Spleen (tissue), 11 donors: ENCODE data around the gene TBCD. TPM values are rescaled to one million over a fixed set of nuclear protein-coding genes. Genes with fewer than 3 reads are reported as not detected.

Experiments
- DNase-seq: peaks from one replicate; pipeline ENCODE4 v3.0.0-alpha.2; 2020
- H3K27ac ChIP-seq, 8 donors: fragments of 200-600 bp; sonication (generic) in 7 of 8; 1 replicate in 4 of 8; 2 replicates in 4 of 8; pipeline versions ENCODE4 v1.5.0 to v1.8.0; 2016 to 2021; ENCODE audit warnings: inconsistent platforms in 4 of 8, mild to moderate bottlenecking in 4 of 8, moderate library complexity in 1 of 8
- H3K27me3 ChIP-seq, 7 donors: fragments of 200-600 bp; sonication (generic) in 6 of 7; replicated peaks in 1 of 7; 1 replicate in 4 of 7; 2 replicates in 3 of 7; pipeline versions ENCODE4 v1.5.0 to v1.8.0; 2016 to 2021; ENCODE audit warnings: inconsistent platforms in 3 of 7, mild to moderate bottlenecking in 1 of 7
- H3K36me3 ChIP-seq, 6 donors: fragments of 200-600 bp; sonication (generic) in 5 of 6; 1 replicate in 4 of 6; 2 replicates in 2 of 6; pipeline versions ENCODE4 v1.5.0 to v1.8.0; 2016 to 2021; ENCODE audit warnings: inconsistent platforms in 2 of 6
- H3K4me1 ChIP-seq, 6 donors: fragments of 200-600 bp; sonication (generic) in 5 of 6; 1 replicate in 3 of 6; 2 replicates in 3 of 6; pipeline versions ENCODE4 v1.5.0 to v1.8.0; 2016 to 2021; ENCODE audit warnings: inconsistent platforms in 3 of 6
- H3K4me3 ChIP-seq, 8 donors: fragments of 200-600 bp; sonication (generic) in 7 of 8; 1 replicate in 4 of 8; 2 replicates in 4 of 8; pipeline versions ENCODE4 v1.5.0 to v1.8.0; 2016 to 2021; ENCODE audit warnings: inconsistent platforms in 4 of 8, mild to moderate bottlenecking in 4 of 8, moderate library complexity in 2 of 8
- H3K9me3 ChIP-seq, 8 donors: fragments of 200-600 bp; sonication (generic) in 7 of 8; 1 replicate in 4 of 8; 2 replicates in 4 of 8; pipeline versions ENCODE4 v1.5.0 to v1.8.0; 2016 to 2021; ENCODE audit warnings: inconsistent platforms in 4 of 8
- CTCF ChIP-seq, 11 experiments: fragments of 200-600 bp in 7 of 11; fragments of 450-650 bp in 4 of 11; sonication (generic) in 4 of 11; IDR thresholded peaks in 8 of 11; conservative IDR thresholded peaks in 3 of 11; 1 replicate in 7 of 11; 2 replicates in 4 of 11; pipeline versions ENCODE4 v1.4.0 to v1.8.0; 2016 to 2021; ENCODE audit warnings: antibody characterized with exemption in 11 of 11, inconsistent platforms in 4 of 11, mild to moderate bottlenecking in 1 of 11
- POLR2A ChIP-seq, 3 donors: fragments of 450-650 bp; IDR thresholded peaks; one replicate each; pipeline ENCODE4 v1.5.1; 2017; ENCODE audit warnings: antibody characterized with exemption in 3 of 3, mild to moderate bottlenecking in 1 of 3
- POLR2AphosphoS5 ChIP-seq, 3 donors: sonication (generic); formaldehyde crosslinking; IDR thresholded peaks; one replicate each; pipeline ENCODE4 v1.5.1; 2017; ENCODE audit warnings: antibody characterized with exemption in 3 of 3
- WGBS, 5 donors: extraction: QIAGEN DNeasy Blood & Tissue Kit in 3 of 5; methylation state at CpG; one replicate each; pipeline versions ENCODE4 v1.1.5 to v1.1.7; 2013 to 2018; 5-methylcytosine and 5-hydroxymethylcytosine counted together
- intact Hi-C: fragments of 100-400 bp; cut with DNase I; formaldehyde crosslinking; loops from one replicate; pipeline ENCODE4 v1.15.0; 2023; ENCODE audit warnings: low total_unique reads
- polyA plus RNA-seq, 3 donors: library from polyadenylated mRNA; stranded (reverse); fragments of 200-250 nt; gene quantifications; one replicate each; pipeline ENCODE4 v1.2.1, GENCODE V29; 2013
- total RNA-seq, 7 donors: library from RNA; depleted of rRNA in 3 of 7; stranded (reverse); fragments of >200 nt in 3 of 7; fragmentation: NEBNext Ultra II Directional in 4 of 7; extraction: Animal tissue kit (Norgen Biotek cat#: 25700) in 4 of 7; gene quantifications; one replicate each; pipeline versions ENCODE4 v1.1.0 to v1.2.1, GENCODE V29; 2016 to 2021
- donor health status: healthy with polysubstance abuse.
- donor health status: DM: no; HTN: no; CAD: no; lungs with moderate emphysema.
- donor health status: DM: no; HTN: no; CAD: no.
- donor health status: Bipolar disorder and iron deficiency.
- donor health status: healthy.
- donor health status: DM: no; HTN: no; CAD: no.
- donor health status: DM: yes; HTN: yes; CAD: no.

The TBCD gene
- total and polyA plus RNA-seq, 10 donors, result 55.6 to 207 (median 108) TPM

- intact Hi-C loops, result no loop called here
- no peak overlapping the region for H3K27ac ChIP-seq
Observed at GRCh38 chr17:82840431-82840831, 88.6 kb downstream of the TBCD start.

GRCh38 chr17:82841921-82842596 lies 90.2 kb downstream of the TBCD start:
- intact Hi-C loops, result no loop called here
- TF ChIP-seq POLR2AphosphoS5 (IDR thresholded peaks at IDR 0.05) (no peak), POLR2A (IDR thresholded peaks at IDR 0.05) (no peak), CTCF (IDR thresholded peaks at IDR 0.05 in 8 of 11, conservative IDR thresholded peaks at IDR 0.05 in 3 of 11) (no peak)
- no peaks in the 10 kb centered on the region for H3K36me3 ChIP-seq
- peaks cover 7 to 37% (median 23%) of the 10 kb centered on the region in 6 donors for H3K4me1 ChIP-seq
- H3K27me3 ChIP-seq, result no peaks in the 10 kb centered on the region
- peak; percentile 66 for DNase-seq
- no peak overlapping the region for H3K27ac ChIP-seq
- no peaks in the 10 kb centered on the region for H3K9me3 ChIP-seq
- H3K4me3 ChIP-seq, result no peak overlapping the region
- WGBS, 5 donors, result 90 to 95% (median 92%) methylated on average over 11 to 16 of the region's 16 CpGs

More at GRCh38 chr17:82840431-82840831, 88.6 kb downstream of the TBCD start:
- peak; percentile 44 for DNase-seq
- Histone ChIP-seq H3K36me3 (no peaks in the 10 kb centered on the region), H3K4me1 (peaks cover 7 to 43% (median 26%) of the 10 kb centered on the region in 6 donors), H3K4me3 (no peak overlapping the region), H3K9me3 (no peaks in the 10 kb centered on the region), H3K27me3 (no peaks in the 10 kb centered on the region)
- 95 to 98% (median 97%) methylated on average over 11 to 12 of the region's 12 CpGs for WGBS, 5 donors
- TF ChIP-seq POLR2AphosphoS5 (IDR thresholded peaks at IDR 0.05) (no peak), POLR2A (IDR thresholded peaks at IDR 0.05) (no peak), CTCF (IDR thresholded peaks at IDR 0.05 in 8 of 11, conservative IDR thresholded peaks at IDR 0.05 in 3 of 11) (no peak)

GRCh38 chr17:82843904-82844680 lies 92.2 kb downstream of the TBCD start:
- H3K4me3 ChIP-seq, result no peak overlapping the region
- peaks cover 2 to 38% (median 16%) of the 10 kb centered on the region in 6 donors for H3K4me1 ChIP-seq
- 58 to 78% (median 68%) methylated on average over 3 to 7 of the region's 7 CpGs for WGBS, 5 donors
- DNase-seq, result peak; percentile 63
- no peak for TF ChIP-seq POLR2A (IDR thresholded peaks at IDR 0.05)
- TF ChIP-seq CTCF (IDR thresholded peaks at IDR 0.05 in 8 of 11, conservative IDR thresholded peaks at IDR 0.05 in 3 of 11), result no peak
- no peak for TF ChIP-seq POLR2AphosphoS5 (IDR thresholded peaks at IDR 0.05)
- no peaks in the 10 kb centered on the region for H3K9me3 ChIP-seq
- H3K36me3 ChIP-seq, result no peaks in the 10 kb centered on the region
- intact Hi-C loops, result no loop called here
- H3K27ac ChIP-seq, result peak overlapping the region in 6 of 8 donors; percentile 57 to 78 (median 72)
- no peaks in the 10 kb centered on the region for H3K27me3 ChIP-seq

- Histone ChIP-seq H3K4me3 (peak overlapping the region in 5 of 8 donors; percentile 8 to 62 (median 35)), H3K27me3 (no peaks in the 10 kb centered on the region), H3K36me3 (no peaks in the 10 kb centered on the region), H3K27ac (peak overlapping the region in 7 of 8 donors; percentile 51 to 78 (median 69)), H3K4me1 (peaks cover 2 to 44% (median 21%) of the 10 kb centered on the region in 6 donors), H3K9me3 (no peaks in the 10 kb centered on the region)
- WGBS, 5 donors, result 77 to 83% (median 81%) methylated on average over 7 to 11 of the region's 11 CpGs
- intact Hi-C loops, result no loop called here
- DNase-seq, result peak; percentile 72
- TF ChIP-seq POLR2AphosphoS5 (IDR thresholded peaks at IDR 0.05) (peak in 1 of 3 donors; percentile 1), POLR2A (IDR thresholded peaks at IDR 0.05) (no peak), CTCF (IDR thresholded peaks at IDR 0.05 in 8 of 11, conservative IDR thresholded peaks at IDR 0.05 in 3 of 11) (no peak)
Observed at GRCh38 chr17:82844796-82845162, 92.9 kb downstream of the TBCD start.
